HepG2 (cell line): ENCODE measurements around the gene RBMS2. TPM values are rescaled to one million over a fixed set of nuclear protein-coding genes. Genes with fewer than 3 reads are reported as not detected.
"Not testable (repeated sequence)": the region's sequence is repeated elsewhere in the genome, so short reads cannot be mapped to it uniquely, and the experiment has no call there.

Experiments used
- ATAC-seq: fragments of 200-7000 bp; cut with Tn5 transposase; 3 replicates; pipeline ENCODE4 v1.9.1; 2020; ENCODE audit warnings: mild to moderate bottlenecking, moderate library complexity
- BruUV-seq: library from RNA; stranded (reverse); fragments of 400-500 nt; replicated peaks from 2 replicates; lab custom pipeline; 2021; lab: Mats Ljungman, UMichigan
- CTCF ChIA-PET: fragments of 300-600 bp; formaldehyde crosslinking; extraction: SDS; loops from one replicate; lab custom pipeline; 2021; ENCODE audit warnings: low total read pairs, inconsistent platforms, low intra/inter-chr PET ratio; lab: Yijun Ruan, JAX
- POLR2A ChIA-PET: fragments of 350-600 bp; sonication (Branson Sonifier 250); formaldehyde crosslinking; loops from one replicate; lab custom pipeline; 2020; ENCODE audit warnings: antibody characterized with exemption, inconsistent platforms; lab: Yijun Ruan, JAX
- DNase-seq: peaks from one replicate; pipeline ENCODE4 v3.0.0-alpha.2; 2015; ENCODE audit warnings: low spot score
- FAIRE-seq: peaks from 3 replicates; lab custom pipeline; 2011; peaks lifted over from hg19 to GRCh38; lab: Jason Lieb, UNC
- H2AFZ ChIP-seq: one replicate; pipeline ENCODE4 v1.6.1; 2011; ENCODE audit warnings: low read length, inconsistent platforms
- H3K27ac ChIP-seq: fragments of 300-600 bp; 3 replicates; pipeline ENCODE4 v1.8.0; 2011; ENCODE audit warnings: mixed run types, mild to moderate bottlenecking, mixed read lengths, low read length, inconsistent platforms; ENCODE audit not compliant: insufficient read depth; ENCODE audit errors: extremely low read length
- H3K27me3 ChIP-seq, 2 experiments: fragments of 200-600 bp in 1 of 2; 2 replicates in 1 of 2; 3 replicates in 1 of 2; pipeline versions ENCODE4 v1.6.0 to v1.8.0; 2011; ENCODE audit warnings: low read length in 2 of 2, mild to moderate bottlenecking in 2 of 2, moderate library complexity in 2 of 2, inconsistent platforms in 1 of 2; ENCODE audit not compliant: insufficient read depth in 2 of 2, control insufficient read depth in 1 of 2
- H3K36me3 ChIP-seq, 2 experiments: fragments of 200-600 bp in 1 of 2; replicated peaks in 1 of 2; 2 replicates in 1 of 2; 3 replicates in 1 of 2; pipeline versions ENCODE4 v1.5.1 to v1.8.0; 2011; ENCODE audit warnings: low read length in 2 of 2, inconsistent platforms in 1 of 2; ENCODE audit not compliant: insufficient read depth in 2 of 2, control insufficient read depth in 1 of 2
- H3K4me1 ChIP-seq: 2 replicates; pipeline ENCODE4 v1.5.1; 2012; ENCODE audit warnings: low read length, inconsistent platforms; ENCODE audit not compliant: insufficient read depth
- H3K4me2 ChIP-seq: 2 replicates; pipeline ENCODE4 v1.6.0; 2011; ENCODE audit warnings: low read depth, low read length, inconsistent platforms
- H3K4me3 ChIP-seq, 3 experiments: fragments of 200-600 bp in 1 of 3; sonication (generic), shearing (Covaris generic) in 1 of 3; replicated peaks in 1 of 3; 2 replicates each; pipeline ENCODE4 v1.5.1; 2011 to 2016; ENCODE audit warnings: low read length in 3 of 3, inconsistent platforms in 2 of 3, low read depth in 2 of 3, mild to moderate bottlenecking in 2 of 3, control low read depth in 1 of 3, mixed read lengths in 1 of 3; ENCODE audit not compliant: insufficient read depth in 1 of 3
- H3K79me2 ChIP-seq: one replicate; pipeline ENCODE4 v1.6.1; 2011; ENCODE audit warnings: low read length, inconsistent platforms; ENCODE audit not compliant: insufficient read depth
- H3K9ac ChIP-seq: 2 replicates; pipeline ENCODE4 v1.6.0; 2011; ENCODE audit warnings: mild to moderate bottlenecking, low read depth, low read length, inconsistent platforms; ENCODE audit not compliant: insufficient read depth
- H3K9me3 ChIP-seq: 2 replicates; pipeline ENCODE4 v1.5.1; 2012; ENCODE audit warnings: mild to moderate bottlenecking, low read length
- H4K20me1 ChIP-seq: 2 replicates; pipeline ENCODE4 v1.6.0; 2011; ENCODE audit warnings: inconsistent platforms, mild to moderate bottlenecking, low read length, moderate library complexity; ENCODE audit not compliant: insufficient read depth
- POLR2AphosphoS5 ChIP-seq: IDR thresholded peaks from 2 replicates; pipeline ENCODE4 v1.6.1; 2012; ENCODE audit warnings: low read depth, low read length
- ZBTB37 ChIP-seq: sonication (generic); formaldehyde crosslinking; IDR thresholded peaks from 2 replicates; pipeline ENCODE4 v1.4.0; 2020; ENCODE audit warnings: mild to moderate bottlenecking, missing genetic modification reagents
- ZGPAT ChIP-seq: IDR thresholded peaks from 2 replicates; pipeline ENCODE4 v1.6.1; 2016; ENCODE audit warnings: mild to moderate bottlenecking
- ZNF543 ChIP-seq: sonication (generic); formaldehyde crosslinking; IDR thresholded peaks from 2 replicates; pipeline ENCODE4 v1.4.0; 2020; ENCODE audit warnings: mild to moderate bottlenecking, missing genetic modification reagents
- ZNF652 ChIP-seq: IDR thresholded peaks from 2 replicates; pipeline ENCODE4 v1.6.1; 2016; ENCODE audit warnings: low read depth, borderline replicate concordance
- ZNF687 ChIP-seq: sonication (generic); formaldehyde crosslinking; IDR thresholded peaks from 2 replicates; pipeline ENCODE4 v1.5.1; 2020; ENCODE audit warnings: mild to moderate bottlenecking, missing genetic modification reagents, moderate library complexity
- ZNF740 ChIP-seq: sonication (generic); formaldehyde crosslinking; IDR thresholded peaks from 2 replicates; pipeline ENCODE4 v1.4.0; 2020; ENCODE audit warnings: missing genetic modification reagents
- WGBS: methylation state at CpG from one replicate; pipeline ENCODE4 v1.1.6; 2017; ENCODE audit warnings: low lambda C conversion rate; 5-methylcytosine and 5-hydroxymethylcytosine counted together
- in situ Hi-C: cut with HindIII; loops from 2 replicates; pipeline ENCODE4 v1.10.0; 2017; ENCODE audit warnings: low pct_unique_long_range_greater_than_20kb; ENCODE audit not compliant: extremely low pct_ligation_motif_present
- intact Hi-C: fragments of 100-400 bp; cut with micrococcal nuclease; formaldehyde crosslinking; loops from one replicate; pipeline ENCODE4 v1.10.0; 2022; ENCODE audit not compliant: unreplicated experiment
- polyA plus RNA-seq, 8 experiments: library from polyadenylated mRNA; depleted of rRNA in 3 of 8; stranded (reverse) in 7 of 8; unstranded in 1 of 8; fragments of >200 nt; fragmentation: Illumina TruSeq in 4 of 8; extraction: Trizol in 4 of 8; gene quantifications; 2 replicates each; pipeline versions ENCODE4 v1.2.1 to v1.2.3, GENCODE V29; 2011 to 2016; ENCODE audit warnings: low read depth in 4 of 8, missing spikeins in 1 of 8, mixed read lengths in 1 of 8; ENCODE audit not compliant: insufficient read depth in 1 of 8
- total RNA-seq, 5 experiments: library from RNA; depleted of rRNA; stranded (reverse); fragments of >200 nt; fragmentation: Illumina TruSeq; extraction: Trizol; gene quantifications; 2 replicates each; pipeline ENCODE4 v1.2.3, GENCODE V29; 2016; ENCODE audit warnings: low read depth in 1 of 5
- TF ChIP-seq, protein P1 (sequence below): sonication (generic); formaldehyde crosslinking; IDR thresholded peaks from 2 replicates; pipeline ENCODE4 v1.5.0; 2020; ENCODE audit warnings: missing genetic modification reagents

RBMS2 gene
- total and polyA plus RNA-seq, 2 of the 13 experiments (the other 11 are each of a cell fraction or from before 2014, with no cell fraction given), result 0.53 to 7.4 TPM

GRCh38 chr12:56490360-56490759 is 31.3 kb upstream of the RBMS2 start (continued):
- TF ChIP-seq ZBTB37 (CRISPR knock-in tag) (no peak), ZNF543 (CRISPR knock-in tag) (no peak), POLR2AphosphoS5 (no peak), ZNF740 (CRISPR knock-in tag) (no peak), ZGPAT (CRISPR knock-in tag) (no peak)
- TF ChIP-seq, protein P1, sequence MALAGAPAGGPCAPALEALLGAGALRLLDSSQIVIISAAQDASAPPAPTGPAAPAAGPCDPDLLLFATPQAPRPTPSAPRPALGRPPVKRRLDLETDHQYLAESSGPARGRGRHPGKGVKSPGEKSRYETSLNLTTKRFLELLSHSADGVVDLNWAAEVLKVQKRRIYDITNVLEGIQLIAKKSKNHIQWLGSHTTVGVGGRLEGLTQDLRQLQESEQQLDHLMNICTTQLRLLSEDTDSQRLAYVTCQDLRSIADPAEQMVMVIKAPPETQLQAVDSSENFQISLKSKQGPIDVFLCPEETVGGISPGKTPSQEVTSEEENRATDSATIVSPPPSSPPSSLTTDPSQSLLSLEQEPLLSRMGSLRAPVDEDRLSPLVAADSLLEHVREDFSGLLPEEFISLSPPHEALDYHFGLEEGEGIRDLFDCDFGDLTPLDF, result no peak

- H3K36me3 ChIP-seq, CTCF ChIA-PET, POLR2A ChIA-PET, DNase-seq, H2AFZ ChIP-seq, FAIRE-seq, H3K4me3 ChIP-seq, H3K27me3 ChIP-seq, H3K79me2 ChIP-seq, BruUV-seq, ATAC-seq: not testable (repeated sequence)
- WGBS, result 81% methylated on average over 21 of the region's 31 CpGs
- peaks cover 22% of the 10 kb centered on the region for H3K4me1 ChIP-seq
- TF ChIP-seq ZNF687 (peak; percentile 30; the same call in 1 of the 2 replicates), ZNF652 (peak; percentile 75)
- TF ChIP-seq, all 625 proteins: peak for 2; not testable (repeated sequence) for 623
- intact Hi-C loops, H3K4me2 ChIP-seq, in situ Hi-C loops, H4K20me1 ChIP-seq, H3K9ac ChIP-seq, H3K9me3 ChIP-seq, H3K27ac ChIP-seq: not testable (repeated sequence)
These were observed 28.1 kb upstream of the RBMS2 start for GRCh38 chr12:56493409-56494105.
